GM19351 (cell line): ENCODE measurements around the gene TMPRSS4.

Experiments used
- ATAC-seq: cut with Tn5 transposase; IDR thresholded peaks from one replicate; pipeline ENCODE4 v1.9.1; 2021; ENCODE audit warnings: mild to moderate bottlenecking, moderate library complexity; ENCODE audit not compliant: unreplicated experiment

The TMPRSS4 gene

DNA sequence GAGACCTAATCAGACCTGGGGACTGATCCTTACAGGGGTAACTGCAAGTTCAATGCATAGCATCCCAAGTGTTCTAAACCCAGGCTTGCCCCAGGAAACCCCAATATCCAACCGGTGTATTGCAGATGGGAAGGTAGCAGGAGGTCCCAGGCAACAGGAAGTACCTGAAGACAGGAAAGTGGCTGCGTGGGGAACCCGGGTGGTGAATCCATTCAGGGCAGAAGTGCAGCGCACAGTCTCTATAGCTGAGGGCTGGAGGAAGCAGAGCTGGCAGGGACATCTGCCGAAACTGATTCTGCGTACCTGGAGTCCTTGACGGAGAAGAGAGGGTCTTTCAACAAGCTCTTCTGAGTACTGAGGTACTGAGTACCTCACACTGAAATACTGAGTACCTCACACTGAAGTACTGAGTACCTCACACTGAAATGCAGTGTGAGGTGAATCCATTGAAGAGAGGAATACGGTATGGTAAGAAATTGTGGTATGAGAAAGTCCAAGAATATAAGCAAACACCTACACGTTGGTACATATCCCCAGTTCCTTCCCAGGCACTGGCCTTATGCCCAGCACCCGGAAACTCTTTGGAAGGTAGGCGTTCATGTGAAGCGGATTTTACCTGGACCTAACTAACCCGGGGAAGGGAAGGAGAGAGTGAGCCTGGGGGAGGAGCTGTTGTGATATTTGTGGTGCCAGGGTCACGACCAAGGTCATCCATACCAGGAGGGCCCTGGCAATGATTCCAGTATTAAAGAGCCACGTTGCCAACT, 55.7 kb downstream of the TMPRSS4 start:
- ATAC-seq, result no peak

DNA sequence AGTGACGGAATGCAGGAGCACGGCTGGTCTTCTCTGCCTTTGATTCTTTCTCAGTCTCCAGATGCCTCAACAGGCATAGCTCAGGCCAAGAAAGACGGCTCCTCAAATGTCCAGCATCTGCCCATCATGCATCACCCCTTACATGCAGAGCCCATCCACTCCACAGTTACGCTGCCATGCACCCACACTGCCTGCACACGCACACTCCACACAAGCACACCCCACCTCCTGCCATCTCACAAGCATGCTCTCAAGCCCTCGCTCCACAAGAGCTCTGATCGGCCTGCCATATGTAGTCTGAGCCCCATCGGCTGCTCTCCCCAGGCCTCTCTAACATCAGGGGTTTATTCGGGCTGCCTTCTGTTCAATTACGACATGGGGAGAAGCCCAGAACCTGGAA, 56.9 kb downstream of the TMPRSS4 start:
- ATAC-seq, result no peak

DNA sequence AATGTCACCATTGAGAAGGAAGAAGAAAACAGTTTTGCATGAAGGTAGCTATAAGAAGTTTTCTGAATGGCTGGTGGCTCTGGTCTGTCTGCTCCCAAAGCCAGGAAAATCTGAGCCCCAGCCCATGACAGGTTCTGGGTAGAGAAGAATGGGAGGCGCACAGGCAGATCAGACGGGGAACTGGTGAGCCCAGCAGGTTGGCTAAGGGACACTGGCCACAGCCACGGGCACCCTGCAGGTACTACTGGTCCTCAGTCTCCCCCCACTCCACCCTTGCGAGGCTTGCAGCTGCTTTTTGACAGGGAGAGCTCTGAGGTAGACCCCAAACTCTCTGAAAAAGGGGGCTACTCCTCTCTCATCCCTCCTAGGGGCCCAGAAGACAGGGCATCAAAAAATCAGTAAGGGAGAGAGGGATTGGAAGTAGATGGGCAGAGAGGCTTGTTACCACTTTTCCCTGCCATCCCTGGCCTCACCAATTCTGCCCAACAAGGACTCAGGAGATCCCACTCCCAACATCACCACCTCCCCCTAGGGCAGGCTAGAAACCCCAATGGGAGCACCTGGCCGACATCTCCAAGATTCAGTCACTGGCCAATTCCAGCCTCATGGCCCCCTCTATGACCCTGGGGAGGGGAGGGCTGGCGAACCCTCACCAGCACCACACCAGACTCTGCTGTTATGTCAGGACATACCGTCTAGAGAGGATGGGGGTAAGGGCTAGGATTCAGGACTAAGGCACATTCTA, 58.3 kb downstream of the TMPRSS4 start:
- no peak for ATAC-seq

DNA sequence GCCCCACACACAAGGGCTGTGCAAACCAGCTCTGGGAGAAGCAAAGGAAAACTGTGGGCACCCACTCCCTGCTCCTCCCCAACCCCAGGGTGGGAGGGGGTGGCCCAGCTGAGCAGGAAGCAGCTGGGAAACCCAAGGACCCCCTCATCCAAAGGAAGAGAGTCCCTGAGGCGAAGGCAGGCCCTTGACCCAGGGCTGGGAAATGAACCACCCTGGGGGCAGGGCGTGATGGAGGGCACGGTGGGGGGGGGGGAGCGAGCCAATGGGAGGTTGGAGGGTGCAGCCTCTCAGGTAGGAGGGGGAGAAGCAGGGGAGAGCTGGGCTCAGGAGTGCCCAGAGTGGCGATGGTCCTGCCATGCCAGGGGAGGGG, 58.9 kb downstream of the TMPRSS4 start:
- ATAC-seq, result no peak

DNA sequence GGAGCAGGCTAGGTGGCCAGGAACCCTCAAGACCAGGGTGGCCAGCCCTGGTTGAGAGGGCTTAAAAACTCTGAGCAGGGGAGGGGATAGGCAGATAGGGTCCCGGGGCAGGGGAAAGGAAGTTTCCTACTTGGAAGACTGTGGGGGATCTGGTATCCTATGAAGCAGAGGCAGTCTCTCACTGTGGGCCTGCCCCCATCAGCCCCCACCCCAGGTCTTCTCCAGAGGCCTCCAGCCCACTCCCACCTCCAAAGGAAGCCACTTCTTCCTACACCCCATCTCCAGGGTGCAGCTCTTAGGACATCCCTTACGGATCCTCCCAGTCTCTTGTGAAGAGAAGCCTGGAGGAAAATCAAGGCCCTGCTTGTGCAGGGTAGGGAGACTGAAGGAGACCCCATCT, 59.5 kb downstream of the TMPRSS4 start:
- no peak for ATAC-seq

DNA sequence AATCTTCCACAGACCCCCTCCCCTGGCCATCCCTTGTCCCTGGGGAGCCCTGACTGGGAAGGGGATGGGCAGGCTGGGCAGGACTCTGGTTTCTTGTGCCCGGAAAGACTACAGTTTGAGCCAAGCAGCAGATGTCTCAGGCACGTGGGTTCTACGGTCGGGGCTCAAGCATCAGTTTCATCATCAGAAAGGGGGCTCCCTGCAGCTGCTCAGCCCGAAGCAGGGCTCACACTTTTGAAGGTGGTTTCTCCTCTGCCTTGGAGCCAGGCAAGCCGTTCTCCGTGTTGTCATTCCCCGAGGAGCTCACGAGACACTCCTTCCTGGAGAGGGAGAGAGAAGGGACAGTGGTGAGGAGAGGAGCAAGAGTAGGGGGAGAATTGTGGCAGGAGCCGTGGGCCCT, 59.9 kb downstream of the TMPRSS4 start:
- ATAC-seq, result no peak

DNA sequence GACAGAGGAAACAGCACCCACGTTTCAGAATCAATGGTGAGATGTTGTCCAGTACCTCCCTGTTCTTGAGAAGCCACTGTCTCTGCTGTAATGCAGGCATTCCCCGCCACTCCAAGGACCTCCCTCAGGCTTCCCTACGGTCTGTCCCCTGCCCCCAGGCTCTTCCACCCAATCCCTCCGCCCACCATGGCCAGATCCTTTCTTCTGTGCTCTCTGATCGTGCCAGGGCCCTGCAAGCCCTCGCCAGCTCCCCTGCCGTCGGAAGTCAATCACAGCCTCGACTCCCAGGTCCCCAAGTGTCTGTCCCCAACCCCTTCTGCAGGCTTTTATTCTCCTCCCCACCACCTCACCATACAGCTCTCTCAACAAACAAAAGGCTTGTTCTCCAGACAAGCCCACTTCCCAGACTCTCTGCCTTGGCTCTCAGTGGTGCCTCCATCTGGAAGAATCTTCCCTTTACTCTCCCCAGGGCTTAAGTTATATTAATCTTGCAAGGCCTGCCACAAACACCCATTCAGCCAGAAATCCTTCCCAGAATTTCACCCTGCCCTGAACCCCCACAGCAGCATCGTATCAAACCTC, 62.1 kb downstream of the TMPRSS4 start:
- no peak for ATAC-seq

DNA sequence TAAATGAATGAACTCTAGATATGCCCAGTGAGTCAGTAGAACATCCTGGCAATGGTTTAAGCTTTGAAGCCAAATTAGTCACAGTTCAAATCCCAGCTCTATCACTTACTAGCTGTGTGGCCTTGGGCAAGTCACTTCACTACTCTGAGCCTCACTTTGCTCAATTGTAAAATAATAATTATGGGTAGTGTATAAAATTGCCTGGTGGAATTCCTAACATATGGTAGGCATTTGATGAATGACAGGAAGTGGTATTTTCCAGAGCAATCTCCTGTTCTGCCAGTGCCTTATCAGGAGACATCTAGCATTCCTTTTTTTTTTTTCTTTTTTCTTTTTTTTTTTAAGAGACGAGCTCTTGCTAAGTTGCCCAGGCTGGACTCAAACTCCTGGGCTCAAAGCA, 62.7 kb downstream of the TMPRSS4 start:
- no peak for ATAC-seq

DNA sequence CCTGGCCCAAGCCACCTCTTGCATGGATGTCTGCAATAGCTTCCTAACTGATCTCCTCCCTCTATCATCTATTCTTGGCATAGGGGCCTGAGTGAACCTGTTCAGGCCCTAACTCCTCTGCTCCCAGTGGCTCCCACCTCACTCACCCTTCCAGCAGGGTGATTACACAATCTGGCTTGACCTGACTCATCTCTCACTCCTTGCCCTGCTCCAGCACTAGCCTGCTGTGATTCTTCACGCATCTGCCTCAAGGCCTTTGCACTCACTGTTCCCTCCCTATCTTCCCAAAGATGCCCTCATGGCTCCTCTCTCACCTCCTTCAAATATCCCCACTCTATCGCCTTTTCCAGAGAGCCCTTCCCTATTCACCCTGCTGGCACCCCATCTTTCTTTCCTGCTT, 65.2 kb downstream of the TMPRSS4 start:
- ATAC-seq, result no peak

DNA sequence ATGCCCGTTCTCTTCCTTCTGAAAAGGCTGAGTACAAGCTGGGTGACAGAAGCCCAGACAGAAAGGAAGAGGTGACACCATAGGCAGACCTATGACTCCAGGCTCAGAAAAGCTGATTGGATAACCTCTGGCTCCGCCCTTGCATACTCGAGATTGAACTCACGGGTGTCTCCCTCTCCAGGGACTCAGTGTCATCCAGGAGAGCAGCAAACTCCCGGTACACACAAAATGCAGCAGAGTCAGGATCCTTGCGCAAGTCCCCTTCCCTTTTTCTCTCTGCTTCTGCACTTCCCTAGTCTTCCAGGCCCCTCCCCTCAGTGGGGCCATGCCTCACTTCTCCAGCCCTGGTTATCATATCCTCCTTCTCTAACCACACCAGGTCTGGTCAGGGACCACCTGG, 65.9 kb downstream of the TMPRSS4 start:
- no peak for ATAC-seq

DNA sequence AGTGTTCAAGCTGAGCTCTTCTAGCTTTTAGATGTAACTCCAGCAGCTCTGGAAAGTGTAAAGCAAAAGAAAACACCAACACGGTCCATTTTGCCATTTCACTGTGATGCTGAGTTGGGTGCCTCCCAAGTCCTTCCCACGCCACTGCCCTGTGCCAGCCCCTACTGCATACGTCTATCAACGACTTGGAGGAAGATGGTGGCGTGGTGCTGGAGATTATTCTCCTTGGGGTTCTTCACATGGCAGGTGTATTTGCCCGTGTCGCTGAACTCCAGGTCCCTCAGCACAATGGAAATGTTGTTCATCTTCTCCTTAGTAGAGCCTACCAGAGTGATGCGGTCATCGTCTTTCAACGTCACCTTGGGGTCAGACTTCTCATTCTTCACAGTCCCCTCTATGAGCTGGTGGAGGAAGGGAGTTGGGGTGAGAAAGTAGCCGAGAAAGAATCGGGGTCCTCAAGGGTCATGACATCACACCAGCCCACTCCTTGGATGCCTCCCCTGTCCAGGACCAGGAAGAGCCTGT, 66.8 kb downstream of the TMPRSS4 start:
- ATAC-seq, result no peak

DNA sequence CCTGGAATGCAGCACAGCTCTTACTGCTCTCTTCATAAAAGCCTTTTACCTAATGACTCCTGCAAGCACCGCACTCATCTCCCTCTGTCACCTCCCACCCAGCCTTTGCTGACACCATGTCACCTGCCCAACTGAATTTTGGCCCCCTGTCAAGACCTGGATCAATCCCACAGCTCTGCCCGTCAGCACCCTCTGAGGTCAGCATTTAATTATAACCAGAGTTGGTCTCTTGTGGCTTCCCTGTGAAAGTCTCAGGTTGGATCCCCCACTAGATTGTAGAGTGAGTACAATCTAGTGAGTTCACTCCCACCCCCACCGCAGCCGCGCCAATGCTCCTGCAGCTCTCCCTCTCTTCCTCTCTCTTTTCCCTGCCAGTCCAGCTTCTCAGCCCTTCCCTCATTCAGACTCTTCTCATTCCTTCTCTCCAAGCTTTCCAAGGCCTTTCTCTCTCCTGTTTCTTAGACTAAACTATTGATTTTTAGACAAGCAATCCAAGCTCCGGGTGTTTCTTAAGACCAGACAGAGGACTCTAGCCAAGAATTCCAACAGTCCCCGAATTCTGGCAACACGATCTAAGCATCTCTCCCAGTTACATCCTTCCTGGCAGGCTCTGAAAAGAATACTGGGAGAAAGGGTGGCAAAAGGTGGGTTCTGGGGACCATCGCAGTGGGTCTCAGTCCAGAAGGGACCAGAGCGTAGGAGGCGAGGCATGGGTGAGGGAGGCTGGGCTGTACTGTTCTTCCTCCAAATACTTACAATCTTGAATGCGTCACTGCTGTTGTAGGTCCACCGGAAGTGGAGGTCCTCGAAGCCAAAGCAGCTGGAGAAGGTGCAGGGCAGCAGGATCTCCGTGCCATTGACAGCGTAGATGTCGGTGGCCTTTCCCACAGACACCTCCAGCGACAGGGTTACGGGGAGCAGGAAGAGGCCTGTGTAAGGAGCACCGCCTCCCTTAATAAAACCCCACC, 67.7 kb downstream of the TMPRSS4 start:
- no peak for ATAC-seq

DNA sequence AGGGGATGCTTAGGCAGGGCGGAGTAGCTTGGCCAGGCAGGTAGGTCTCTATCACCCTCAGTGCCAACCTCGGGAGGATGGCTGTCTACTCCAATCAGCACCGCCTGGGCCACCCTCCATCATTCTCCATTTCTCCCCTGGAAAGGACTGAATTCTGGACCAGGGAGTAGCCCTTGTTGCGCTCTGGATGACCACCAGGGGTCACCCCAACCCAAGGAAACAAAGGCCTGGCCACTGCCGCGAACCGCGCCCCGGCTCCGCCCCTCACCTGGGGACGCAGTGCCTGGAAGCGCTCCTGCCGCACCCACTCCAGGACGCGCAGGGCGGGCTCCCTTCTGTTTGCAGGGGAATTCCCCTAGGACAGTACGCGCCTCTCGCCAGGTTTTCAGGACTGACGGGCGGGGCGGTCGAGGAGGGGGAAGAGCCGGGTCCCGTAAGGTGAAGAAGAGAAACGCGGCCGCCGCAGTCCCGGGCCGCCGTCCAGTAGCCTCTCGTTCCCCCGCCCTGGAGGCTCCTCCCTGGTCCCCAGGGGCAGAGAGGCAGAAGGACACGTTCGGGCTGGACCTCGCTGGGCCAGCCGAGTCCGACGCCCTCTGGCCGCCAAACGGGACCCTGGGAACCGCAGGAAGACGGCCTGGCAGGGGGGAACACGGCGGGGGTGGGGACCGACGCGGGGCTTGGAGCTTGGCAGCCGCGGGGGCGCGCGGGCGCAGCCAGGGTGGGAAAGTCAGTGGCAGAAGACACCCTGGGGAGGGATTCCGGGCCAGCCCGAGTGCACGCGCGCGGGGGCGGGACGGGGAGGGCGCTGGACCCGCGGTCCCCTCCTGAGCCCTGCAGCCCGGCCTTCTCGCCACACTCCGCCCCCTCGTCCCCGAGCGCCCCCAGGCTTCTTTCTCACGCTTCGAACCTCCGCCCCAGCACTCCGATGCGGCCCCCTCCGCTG, 68.7 kb downstream of the TMPRSS4 start:
- ATAC-seq, result peak; percentile 81

DNA sequence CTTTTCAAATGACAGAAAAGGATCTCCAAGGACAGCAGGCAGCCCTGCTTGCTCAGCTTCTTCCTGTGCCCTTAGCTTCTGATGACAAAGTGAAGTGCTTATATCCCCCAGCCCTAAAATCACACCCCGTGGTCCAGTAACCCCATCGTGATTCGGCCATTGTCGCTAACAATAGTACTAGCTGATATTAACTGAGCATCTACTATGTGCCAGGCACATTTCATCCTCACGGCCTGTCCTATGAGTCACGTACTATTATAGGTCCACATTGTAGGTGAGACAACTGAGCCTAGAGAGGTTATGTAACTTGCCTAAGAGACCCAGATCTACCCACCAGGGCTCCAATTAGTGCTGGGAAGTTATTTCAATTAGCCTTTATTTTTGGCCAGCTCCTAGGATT, 69.7 kb downstream of the TMPRSS4 start:
- ATAC-seq, result no peak

DNA sequence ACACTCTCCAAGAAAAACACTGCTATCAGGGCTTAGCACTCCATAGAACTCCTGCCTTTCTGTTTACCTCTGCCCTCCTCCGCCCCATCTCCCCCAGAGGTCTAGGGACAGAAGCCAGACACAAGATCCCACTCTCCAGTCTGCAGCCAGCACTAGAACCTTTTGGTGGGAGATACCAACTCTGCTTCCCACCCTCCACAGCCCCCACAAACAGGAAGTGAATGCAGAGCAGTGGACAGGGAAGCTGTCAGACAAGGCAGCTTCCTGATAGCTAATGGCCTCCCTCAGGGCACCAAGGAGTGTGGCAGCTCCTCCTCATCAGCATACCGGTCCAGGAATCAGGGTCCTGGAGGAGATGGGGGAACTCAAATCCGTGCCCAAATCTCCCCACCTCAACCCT, 70.6 kb downstream of the TMPRSS4 start:
- ATAC-seq, result no peak

DNA sequence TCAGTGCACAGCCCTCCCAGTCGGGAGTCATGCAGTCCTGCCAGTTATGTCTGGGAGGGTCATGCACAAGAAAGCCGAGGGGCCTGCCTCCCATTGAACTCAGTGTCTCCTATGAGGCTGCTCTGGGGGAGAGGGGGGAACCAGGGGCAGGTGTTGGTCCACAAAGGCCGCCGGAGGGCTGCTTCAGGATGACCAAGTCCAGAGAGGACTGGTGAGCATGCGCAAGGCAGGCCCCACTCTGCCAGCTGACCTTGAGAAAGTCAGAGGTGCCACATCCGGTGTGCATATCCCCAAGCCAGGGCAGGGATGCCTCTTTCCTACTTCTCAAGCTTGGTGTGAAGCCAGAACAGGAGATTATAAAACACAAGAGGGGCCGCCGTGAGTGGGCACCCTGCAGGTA, 71.4 kb downstream of the TMPRSS4 start:
- no peak for ATAC-seq

DNA sequence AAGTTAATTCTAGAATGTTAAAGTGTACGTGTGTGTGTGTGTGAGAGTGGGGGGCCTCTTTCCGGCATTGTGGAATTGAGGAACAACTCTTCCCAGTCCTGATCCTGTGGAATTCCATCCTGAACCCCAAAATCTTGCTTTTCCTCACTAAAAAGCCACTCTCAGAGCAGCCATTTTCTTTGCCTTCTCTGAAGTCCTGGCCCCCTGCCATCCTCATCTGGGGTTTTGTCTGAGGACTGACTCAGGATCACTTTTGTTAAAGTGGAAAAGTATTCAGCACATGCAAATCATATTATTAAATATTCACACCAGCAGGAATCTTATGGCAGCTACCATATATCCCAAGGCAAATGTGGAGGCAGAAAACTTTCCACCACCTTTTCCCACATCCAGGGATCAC, 72.0 kb downstream of the TMPRSS4 start:
- no peak for ATAC-seq

DNA sequence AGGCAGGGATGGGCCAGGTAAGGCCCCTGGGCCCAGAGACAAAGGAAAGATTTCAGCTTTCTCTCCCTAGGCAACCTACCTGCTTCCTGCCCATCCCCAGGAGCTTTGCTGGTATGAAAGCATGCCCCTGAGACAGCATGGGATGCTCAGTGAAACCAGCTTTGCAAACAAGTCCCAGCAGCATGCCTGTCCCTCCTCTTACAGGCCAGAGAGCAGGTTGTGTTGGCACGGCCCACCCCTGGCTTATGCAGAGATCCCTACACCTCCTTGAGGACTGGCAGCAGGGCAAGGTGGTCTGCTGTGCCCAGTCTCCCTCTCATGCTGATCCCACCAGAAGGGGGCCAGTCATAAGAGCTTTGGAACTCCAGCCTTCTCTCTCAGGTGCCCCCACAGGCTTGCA, 72.6 kb downstream of the TMPRSS4 start:
- ATAC-seq, result no peak

DNA sequence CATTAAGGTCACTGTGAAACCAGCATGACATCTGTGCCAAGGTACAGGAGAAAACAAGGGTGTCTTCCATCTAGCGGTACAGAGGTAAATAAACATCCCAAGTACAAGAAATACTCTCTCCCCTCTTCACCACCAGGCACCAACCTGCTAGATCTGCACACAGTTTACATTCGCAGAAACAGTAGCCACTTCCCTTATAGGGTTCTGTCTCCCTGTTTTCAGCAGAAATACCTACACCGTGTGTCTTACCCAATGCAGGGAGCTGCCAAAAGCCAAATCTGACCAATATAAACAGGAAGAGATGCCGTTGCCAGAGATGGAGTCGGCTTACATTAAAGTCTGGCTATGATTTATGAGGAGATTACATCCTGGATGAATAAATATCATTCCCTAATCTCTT, 74.6 kb downstream of the TMPRSS4 start:
- ATAC-seq, result no peak

DNA sequence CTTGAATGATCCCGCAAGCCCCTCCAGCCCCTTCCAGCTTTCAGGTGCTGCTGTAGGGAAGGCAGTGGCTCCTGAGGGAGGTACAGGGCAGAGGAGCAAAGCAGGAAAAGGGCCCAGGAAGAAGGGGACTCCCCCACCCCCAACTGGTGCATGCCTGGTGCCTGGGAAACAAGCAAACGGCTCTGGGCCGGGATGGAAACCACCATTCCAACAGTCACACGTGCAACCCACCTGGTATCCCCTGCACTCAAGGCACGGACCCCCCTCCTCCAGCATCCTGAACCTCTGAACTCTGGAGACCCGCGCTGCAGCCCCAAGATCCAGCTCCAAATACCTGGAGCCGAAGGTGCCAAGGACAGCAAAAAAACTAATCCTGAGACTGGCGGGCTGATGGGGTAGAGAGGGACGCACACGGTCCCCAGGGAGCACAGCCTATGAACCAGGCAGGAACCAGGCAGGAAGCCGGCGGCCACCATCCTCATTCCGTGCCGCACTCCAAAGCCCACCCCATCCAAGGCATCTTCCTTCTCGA, 75.2 kb downstream of the TMPRSS4 start:
- ATAC-seq, result no peak
